Measurements from ENCODE around the gene CFL1. TPM values are rescaled to one million over a fixed set of nuclear protein-coding genes. Genes with fewer than 3 reads are reported as not detected.

Gene CFL1
- total and polyA plus RNA-seq, 2 experiments from 2014 or later = 1,393 to 2,124 TPM

DNA sequence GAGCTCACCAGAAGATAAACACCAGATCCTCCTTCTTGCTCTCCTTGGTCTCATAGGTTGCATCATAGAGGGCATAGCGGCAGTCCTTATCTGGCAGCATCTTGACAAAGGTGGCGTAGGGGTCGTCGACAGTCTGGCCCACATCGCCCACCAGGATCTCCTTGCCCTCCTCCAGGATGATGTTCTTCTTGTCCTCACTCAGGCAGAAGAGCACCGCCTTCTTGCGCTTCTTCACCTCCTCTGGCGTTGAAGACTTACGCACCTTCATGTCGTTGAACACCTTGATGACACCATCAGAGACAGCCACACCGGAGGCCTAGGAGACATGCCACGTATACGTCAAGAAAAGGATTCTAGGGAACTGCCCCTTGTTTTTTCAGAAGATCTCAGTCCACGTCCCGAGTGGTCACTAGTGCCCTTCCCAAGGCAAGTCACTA is 2.0 kb downstream of the CFL1 start:
- Histone ChIP-seq H4K20me1 (replicated peaks; ENCODE audit: insufficient read depth) (peaks cover 33% of the 10 kb centered on the region), H3K36me3 (ENCODE audit: insufficient read depth) (peaks cover 28% of the 10 kb centered on the region), H3K9me2 (ENCODE audit: insufficient read depth) (no peaks in the 10 kb centered on the region), H3K27ac (ENCODE audit: low read depth) (0 out of 2 replicates have a peak overlapping the region, but pooled peaks have one; percentile 74), H3F3A (replicated peaks; ENCODE audit: low read depth) (peaks cover 62% of the 10 kb centered on the region), H3K79me2 (replicated peaks; ENCODE audit: insufficient read depth) (peaks cover 41% of the 10 kb centered on the region), H3K4me3 (peak overlapping the region; percentile 93), H3K4me1 (ENCODE audit: insufficient read depth) (peaks cover 3% of the 10 kb centered on the region; the same call in 1 of the 2 replicates), H3K4me2 (peak overlapping the region; percentile 95), H3K27me3 (ENCODE audit: insufficient read depth) (no peaks in the 10 kb centered on the region), H2AFZ (no peak overlapping the region)
- peaks cover 59% of the 10 kb centered on the region for H3K36me3 Mint-ChIP-seq (ENCODE audit: low read depth)
- peaks cover 25% of the 10 kb centered on the region for H3K4me1 Mint-ChIP-seq
- peak overlapping the region; percentile 90 for H3K4me3 Mint-ChIP-seq
- TF ChIP-seq EZH2 (IDR thresholded peaks at IDR 0.05; ENCODE audit: low read depth, unreplicated experiment) = no peak
- TF ChIP-seq POLR2AphosphoS5 (IDR thresholded peaks at IDR 0.05; ENCODE audit: low read depth) = no peak
- TF ChIP-seq CTCF (conservative IDR thresholded peaks at IDR 0.05; ENCODE audit: low read depth in 2 of 2) = no peak
- no peak for TF ChIP-seq NANOG (IDR thresholded peaks at IDR 0.05; ENCODE audit: borderline replicate concordance)
- TF ChIP-seq ZNF331 (CRISPR knock-in tag; IDR thresholded peaks at IDR 0.05; ENCODE audit: low read depth) = no peak
- no peak for TF ChIP-seq ZNF114 (CRISPR knock-in tag; IDR thresholded peaks at IDR 0.05)
- no peak for TF ChIP-seq JUNB (IDR thresholded peaks at IDR 0.05; ENCODE audit: unreplicated experiment)
- TF ChIP-seq CREB1 (CRISPR knock-in tag; IDR thresholded peaks at IDR 0.05; ENCODE audit: low read depth) = no peak
- TF ChIP-seq EZH2phosphoT487 (IDR thresholded peaks at IDR 0.05; ENCODE audit: unreplicated experiment) = no peak
- TF ChIP-seq REST (IDR thresholded peaks at IDR 0.05; ENCODE audit: unreplicated experiment) = no peak
- H3K27me3 Mint-ChIP-seq (ENCODE audit: insufficient read depth, low read depth, poor library complexity) = peaks cover 53% of the 10 kb centered on the region
- DNase-seq (ENCODE audit: low spot score) = no peak
- peak overlapping the region; percentile 80 for H3K27ac Mint-ChIP-seq
- H3K9me3 Mint-ChIP-seq = peaks cover 16% of the 10 kb centered on the region
- no peak for ATAC-seq

Measured in GM23338 (cell line).